HEK293 (cell line): Measurements from ENCODE around the gene CRNKL1.

Experiments used
- KLF8 ChIP-seq: fragments of 450-650 bp; formaldehyde crosslinking; IDR thresholded peaks from 2 replicates; pipeline ENCODE4 v1.5.1; 2016; ENCODE audit warnings: missing biosample characterization, missing genetic modification characterization
- WT1 ChIP-seq: fragments of 450-650 bp; formaldehyde crosslinking; IDR thresholded peaks from 2 replicates; pipeline ENCODE4 v1.5.1; 2016; ENCODE audit warnings: missing biosample characterization, missing genetic modification characterization
- ZFHX2 ChIP-seq: fragments of 450-650 bp; formaldehyde crosslinking; conservative IDR thresholded peaks from 2 replicates; pipeline ENCODE4 v1.5.1; 2016; ENCODE audit warnings: missing biosample characterization, missing genetic modification characterization
- ZFP3 ChIP-seq: fragments of 450-650 bp; formaldehyde crosslinking; IDR thresholded peaks from 2 replicates; pipeline ENCODE4 v1.5.1; 2016; ENCODE audit warnings: low read depth, missing biosample characterization, missing genetic modification characterization
- ZIC2 ChIP-seq: fragments of 450-650 bp; formaldehyde crosslinking; IDR thresholded peaks from 2 replicates; pipeline ENCODE4 v1.5.1; 2016; ENCODE audit warnings: missing biosample characterization, missing genetic modification characterization
- ZNF10 ChIP-seq: fragments of 450-650 bp; formaldehyde crosslinking; IDR thresholded peaks from 2 replicates; pipeline ENCODE4 v1.5.1; 2017; ENCODE audit warnings: missing biosample characterization, missing genetic modification characterization
- ZNF239 ChIP-seq: fragments of 450-650 bp; formaldehyde crosslinking; IDR thresholded peaks from 2 replicates; pipeline ENCODE4 v1.5.1; 2016; ENCODE audit warnings: missing biosample characterization, missing genetic modification characterization
- ZNF266 ChIP-seq: fragments of 450-650 bp; formaldehyde crosslinking; IDR thresholded peaks from 2 replicates; pipeline ENCODE4 v1.5.1; 2016; ENCODE audit warnings: missing biosample characterization, missing genetic modification characterization, low read depth
- ZNF366 ChIP-seq: fragments of 450-650 bp; formaldehyde crosslinking; conservative IDR thresholded peaks from 2 replicates; pipeline ENCODE4 v1.5.1; 2016; ENCODE audit warnings: missing biosample characterization, missing genetic modification characterization
- ZNF37A ChIP-seq: fragments of 450-650 bp; IDR thresholded peaks from 2 replicates; pipeline ENCODE4 v1.5.1; 2018; ENCODE audit warnings: missing biosample characterization, missing genetic modification characterization
- ZNF501 ChIP-seq: fragments of 450-650 bp; formaldehyde crosslinking; IDR thresholded peaks from 2 replicates; pipeline ENCODE4 v1.5.1; 2016; ENCODE audit warnings: missing biosample characterization, missing genetic modification characterization
- ZNF571 ChIP-seq: fragments of 450-650 bp; formaldehyde crosslinking; IDR thresholded peaks from 2 replicates; pipeline ENCODE4 v1.5.0; 2017; ENCODE audit warnings: missing biosample characterization, missing genetic modification characterization
- ZNF600 ChIP-seq: fragments of 450-650 bp; formaldehyde crosslinking; IDR thresholded peaks from 2 replicates; pipeline ENCODE4 v1.5.1; 2016; ENCODE audit warnings: missing biosample characterization, missing genetic modification characterization
- ZNF777 ChIP-seq: fragments of 450-650 bp; formaldehyde crosslinking; IDR thresholded peaks from 2 replicates; pipeline ENCODE4 v1.5.1; 2017; ENCODE audit warnings: missing biosample characterization, missing genetic modification characterization, borderline replicate concordance
- ZNF792 ChIP-seq: fragments of 450-650 bp; formaldehyde crosslinking; IDR thresholded peaks from 2 replicates; pipeline ENCODE4 v1.5.1; 2016; ENCODE audit warnings: missing biosample characterization, missing genetic modification characterization
- ZNF837 ChIP-seq: fragments of 450-650 bp; formaldehyde crosslinking; IDR thresholded peaks from 2 replicates; pipeline ENCODE4 v1.5.1; 2016; ENCODE audit warnings: missing biosample characterization, missing genetic modification characterization
- ZSCAN16 ChIP-seq: fragments of 450-650 bp; formaldehyde crosslinking; IDR thresholded peaks from 2 replicates; pipeline ENCODE4 v1.5.1; 2016; ENCODE audit warnings: missing biosample characterization, missing genetic modification characterization
- ZXDB ChIP-seq: fragments of 450-650 bp; formaldehyde crosslinking; IDR thresholded peaks from 2 replicates; pipeline ENCODE4 v1.5.1; 2016; ENCODE audit warnings: missing biosample characterization, missing genetic modification characterization
- TF ChIP-seq, protein P1 (sequence below): fragments of 450-650 bp; formaldehyde crosslinking; IDR thresholded peaks from 2 replicates; pipeline ENCODE4 v1.5.1; 2016; ENCODE audit warnings: missing biosample characterization, missing genetic modification characterization
- TF ChIP-seq, protein P2 (sequence below): fragments of 450-650 bp; formaldehyde crosslinking; IDR thresholded peaks from 2 replicates; pipeline ENCODE4 v1.5.1; 2017; ENCODE audit warnings: missing biosample characterization, missing genetic modification characterization
- TF ChIP-seq, protein P3 (sequence below): fragments of 450-650 bp; formaldehyde crosslinking; IDR thresholded peaks from 2 replicates; pipeline ENCODE4 v1.5.1; 2016; ENCODE audit warnings: missing biosample characterization, missing genetic modification characterization
- TF ChIP-seq, protein P4 (sequence below): fragments of 450-650 bp; formaldehyde crosslinking; IDR thresholded peaks from 2 replicates; pipeline ENCODE4 v1.5.0; 2017; ENCODE audit warnings: missing biosample characterization, missing genetic modification characterization, borderline replicate concordance
- TF ChIP-seq, protein P5 (sequence below): fragments of 450-650 bp; IDR thresholded peaks from 2 replicates; pipeline ENCODE4 v1.5.1; 2018; ENCODE audit warnings: missing biosample characterization, missing genetic modification characterization
- TF ChIP-seq, protein P6 (sequence below): fragments of 450-650 bp; formaldehyde crosslinking; IDR thresholded peaks from 2 replicates; pipeline ENCODE4 v1.5.1; 2016; ENCODE audit warnings: missing biosample characterization, missing genetic modification characterization

The CRNKL1 gene

DNA sequence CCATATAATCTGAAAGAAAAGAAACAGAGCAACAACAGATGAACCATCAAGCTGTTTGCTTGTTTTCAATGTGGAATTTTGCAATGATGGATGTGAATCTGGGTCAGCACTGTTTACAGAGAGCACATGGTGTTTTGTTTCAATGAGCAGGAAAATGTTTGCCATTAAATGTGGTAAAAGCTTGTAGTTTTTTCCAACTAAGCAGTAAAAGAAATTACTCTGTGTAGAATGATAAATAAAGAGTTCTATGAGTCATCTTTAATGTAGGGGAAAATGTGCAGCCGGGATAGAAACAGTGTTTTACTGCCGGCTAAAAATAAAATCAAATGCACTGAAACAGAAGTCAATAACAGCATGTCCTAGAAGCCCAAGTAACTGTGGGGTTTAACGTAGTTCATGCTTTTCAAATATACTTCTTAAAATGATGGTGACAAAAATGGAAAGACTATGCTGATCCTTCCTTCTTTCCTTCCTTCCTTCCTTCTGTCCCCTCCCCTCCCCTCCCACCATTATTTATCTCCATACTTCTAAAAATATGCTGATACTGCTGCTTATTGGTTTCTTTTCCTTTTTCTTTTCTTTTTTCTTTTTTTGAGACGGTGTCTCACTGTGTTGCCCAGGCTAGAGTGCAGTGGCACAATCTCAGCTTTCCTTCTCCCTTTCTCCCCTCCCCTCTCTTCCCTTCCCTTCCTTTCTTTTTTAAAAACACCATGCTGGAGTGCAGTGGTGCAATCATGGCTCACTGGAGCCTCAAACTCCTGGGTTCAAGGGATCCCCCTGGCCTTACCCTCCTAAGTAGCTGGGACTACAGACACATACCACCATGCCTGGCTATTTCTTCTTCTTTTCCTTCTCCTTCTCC lies 41.4 kb downstream of the CRNKL1 start (continued):
- TF ChIP-seq, protein P1, sequence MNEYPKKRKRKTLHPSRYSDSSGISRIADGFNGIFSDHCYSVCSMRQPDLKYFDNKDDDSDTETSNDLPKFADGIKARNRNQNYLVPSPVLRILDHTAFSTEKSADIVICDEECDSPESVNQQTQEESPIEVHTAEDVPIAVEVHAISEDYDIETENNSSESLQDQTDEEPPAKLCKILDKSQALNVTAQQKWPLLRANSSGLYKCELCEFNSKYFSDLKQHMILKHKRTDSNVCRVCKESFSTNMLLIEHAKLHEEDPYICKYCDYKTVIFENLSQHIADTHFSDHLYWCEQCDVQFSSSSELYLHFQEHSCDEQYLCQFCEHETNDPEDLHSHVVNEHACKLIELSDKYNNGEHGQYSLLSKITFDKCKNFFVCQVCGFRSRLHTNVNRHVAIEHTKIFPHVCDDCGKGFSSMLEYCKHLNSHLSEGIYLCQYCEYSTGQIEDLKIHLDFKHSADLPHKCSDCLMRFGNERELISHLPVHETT (tag by site-specific recombination) = no peak
- TF ChIP-seq ZIC2 (tag by site-specific recombination) = no peak
- no peak for TF ChIP-seq ZNF792 (tag by site-specific recombination)
- TF ChIP-seq, protein P2, sequence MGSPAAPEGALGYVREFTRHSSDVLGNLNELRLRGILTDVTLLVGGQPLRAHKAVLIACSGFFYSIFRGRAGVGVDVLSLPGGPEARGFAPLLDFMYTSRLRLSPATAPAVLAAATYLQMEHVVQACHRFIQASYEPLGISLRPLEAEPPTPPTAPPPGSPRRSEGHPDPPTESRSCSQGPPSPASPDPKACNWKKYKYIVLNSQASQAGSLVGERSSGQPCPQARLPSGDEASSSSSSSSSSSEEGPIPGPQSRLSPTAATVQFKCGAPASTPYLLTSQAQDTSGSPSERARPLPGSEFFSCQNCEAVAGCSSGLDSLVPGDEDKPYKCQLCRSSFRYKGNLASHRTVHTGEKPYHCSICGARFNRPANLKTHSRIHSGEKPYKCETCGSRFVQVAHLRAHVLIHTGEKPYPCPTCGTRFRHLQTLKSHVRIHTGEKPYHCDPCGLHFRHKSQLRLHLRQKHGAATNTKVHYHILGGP (tag by site-specific recombination) = no peak
- no peak for TF ChIP-seq ZSCAN16 (tag by site-specific recombination)
- TF ChIP-seq, protein P3, sequence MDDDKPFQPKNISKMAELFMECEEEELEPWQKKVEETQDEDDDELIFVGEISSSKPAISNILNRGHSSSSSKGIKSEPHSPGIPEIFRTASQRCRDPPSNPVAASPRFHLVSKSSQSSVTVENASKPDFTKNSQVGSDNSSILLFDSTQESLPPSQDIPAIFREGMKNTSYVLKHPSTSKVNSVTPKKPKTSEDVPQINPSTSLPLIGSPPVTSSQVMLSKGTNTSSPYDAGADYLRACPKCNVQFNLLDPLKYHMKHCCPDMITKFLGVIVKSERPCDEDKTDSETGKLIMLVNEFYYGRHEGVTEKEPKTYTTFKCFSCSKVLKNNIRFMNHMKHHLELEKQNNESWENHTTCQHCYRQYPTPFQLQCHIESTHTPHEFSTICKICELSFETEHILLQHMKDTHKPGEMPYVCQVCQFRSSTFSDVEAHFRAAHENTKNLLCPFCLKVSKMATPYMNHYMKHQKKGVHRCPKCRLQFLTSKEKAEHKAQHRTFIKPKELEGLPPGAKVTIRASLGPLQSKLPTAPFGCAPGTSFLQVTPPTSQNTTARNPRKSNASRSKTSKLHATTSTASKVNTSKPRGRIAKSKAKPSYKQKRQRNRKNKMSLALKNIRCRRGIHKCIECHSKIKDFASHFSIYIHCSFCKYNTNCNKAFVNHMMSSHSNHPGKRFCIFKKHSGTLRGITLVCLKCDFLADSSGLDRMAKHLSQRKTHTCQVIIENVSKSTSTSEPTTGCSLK = no peak
- TF ChIP-seq ZFHX2 (tag by site-specific recombination) = no peak
- TF ChIP-seq ZNF37A = no peak
- TF ChIP-seq KLF8 (tag by site-specific recombination) = no peak
- TF ChIP-seq, protein P4, sequence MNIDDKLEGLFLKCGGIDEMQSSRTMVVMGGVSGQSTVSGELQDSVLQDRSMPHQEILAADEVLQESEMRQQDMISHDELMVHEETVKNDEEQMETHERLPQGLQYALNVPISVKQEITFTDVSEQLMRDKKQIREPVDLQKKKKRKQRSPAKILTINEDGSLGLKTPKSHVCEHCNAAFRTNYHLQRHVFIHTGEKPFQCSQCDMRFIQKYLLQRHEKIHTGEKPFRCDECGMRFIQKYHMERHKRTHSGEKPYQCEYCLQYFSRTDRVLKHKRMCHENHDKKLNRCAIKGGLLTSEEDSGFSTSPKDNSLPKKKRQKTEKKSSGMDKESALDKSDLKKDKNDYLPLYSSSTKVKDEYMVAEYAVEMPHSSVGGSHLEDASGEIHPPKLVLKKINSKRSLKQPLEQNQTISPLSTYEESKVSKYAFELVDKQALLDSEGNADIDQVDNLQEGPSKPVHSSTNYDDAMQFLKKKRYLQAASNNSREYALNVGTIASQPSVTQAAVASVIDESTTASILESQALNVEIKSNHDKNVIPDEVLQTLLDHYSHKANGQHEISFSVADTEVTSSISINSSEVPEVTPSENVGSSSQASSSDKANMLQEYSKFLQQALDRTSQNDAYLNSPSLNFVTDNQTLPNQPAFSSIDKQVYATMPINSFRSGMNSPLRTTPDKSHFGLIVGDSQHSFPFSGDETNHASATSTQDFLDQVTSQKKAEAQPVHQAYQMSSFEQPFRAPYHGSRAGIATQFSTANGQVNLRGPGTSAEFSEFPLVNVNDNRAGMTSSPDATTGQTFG (tag by site-specific recombination) = no peak
- TF ChIP-seq ZNF239 (tag by site-specific recombination) = no peak
- TF ChIP-seq ZXDB (tag by site-specific recombination) = peak; percentile 47; the same call in 1 of the 2 replicates
- TF ChIP-seq, protein P5, sequence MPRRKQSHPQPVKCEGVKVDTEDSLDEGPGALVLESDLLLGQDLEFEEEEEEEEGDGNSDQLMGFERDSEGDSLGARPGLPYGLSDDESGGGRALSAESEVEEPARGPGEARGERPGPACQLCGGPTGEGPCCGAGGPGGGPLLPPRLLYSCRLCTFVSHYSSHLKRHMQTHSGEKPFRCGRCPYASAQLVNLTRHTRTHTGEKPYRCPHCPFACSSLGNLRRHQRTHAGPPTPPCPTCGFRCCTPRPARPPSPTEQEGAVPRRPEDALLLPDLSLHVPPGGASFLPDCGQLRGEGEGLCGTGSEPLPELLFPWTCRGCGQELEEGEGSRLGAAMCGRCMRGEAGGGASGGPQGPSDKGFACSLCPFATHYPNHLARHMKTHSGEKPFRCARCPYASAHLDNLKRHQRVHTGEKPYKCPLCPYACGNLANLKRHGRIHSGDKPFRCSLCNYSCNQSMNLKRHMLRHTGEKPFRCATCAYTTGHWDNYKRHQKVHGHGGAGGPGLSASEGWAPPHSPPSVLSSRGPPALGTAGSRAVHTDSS (tag by site-specific recombination) = no peak
- no peak for TF ChIP-seq ZNF501 (tag by site-specific recombination)
- no peak for TF ChIP-seq ZNF266
- TF ChIP-seq WT1 (tag by site-specific recombination) = peak; percentile 40; the same call in 1 of the 2 replicates
- no peak for TF ChIP-seq ZFP3 (tag by site-specific recombination)
- TF ChIP-seq ZNF366 = peak; percentile 80
- no peak for TF ChIP-seq ZNF777 (tag by site-specific recombination)
- TF ChIP-seq, protein P6, sequence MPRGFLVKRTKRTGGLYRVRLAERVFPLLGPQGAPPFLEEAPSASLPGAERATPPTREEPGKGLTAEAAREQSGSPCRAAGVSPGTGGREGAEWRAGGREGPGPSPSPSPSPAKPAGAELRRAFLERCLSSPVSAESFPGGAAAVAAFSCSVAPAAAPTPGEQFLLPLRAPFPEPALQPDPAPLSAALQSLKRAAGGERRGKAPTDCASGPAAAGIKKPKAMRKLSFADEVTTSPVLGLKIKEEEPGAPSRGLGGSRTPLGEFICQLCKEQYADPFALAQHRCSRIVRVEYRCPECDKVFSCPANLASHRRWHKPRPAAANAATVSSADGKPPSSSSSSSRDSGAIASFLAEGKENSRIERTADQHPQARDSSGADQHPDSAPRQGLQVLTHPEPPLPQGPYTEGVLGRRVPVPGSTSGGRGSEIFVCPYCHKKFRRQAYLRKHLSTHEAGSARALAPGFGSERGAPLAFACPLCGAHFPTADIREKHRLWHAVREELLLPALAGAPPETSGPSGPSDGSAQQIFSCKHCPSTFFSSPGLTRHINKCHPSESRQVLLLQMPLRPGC (tag by site-specific recombination) = peak; percentile 58; the same call in 1 of the 2 replicates
- TF ChIP-seq ZNF837 (tag by site-specific recombination) = no peak
- TF ChIP-seq ZNF10 (tag by site-specific recombination) = no peak
- no peak for TF ChIP-seq ZNF571 (tag by site-specific recombination)
- no peak for TF ChIP-seq ZNF600
